Upper lobe of right lung (tissue), 1 donor: ENCODE data around the gene OR6C75. TPM values are rescaled to one million over a fixed set of nuclear protein-coding genes. Genes with fewer than 3 reads are reported as not detected.
"Not testable (repeated sequence)": the region's sequence is repeated elsewhere in the genome, so short reads cannot be mapped to it uniquely, and the experiment has no call there.

ENCODE experiments used
- ATAC-seq: fragments of 200-7000 bp; cut with Tn5 transposase; one replicate; pipeline ENCODE4 v1.9.1; 2020; ENCODE audit warnings: mild to moderate bottlenecking, moderate library complexity
- DNase-seq: peaks from one replicate; pipeline ENCODE4 v3.0.0-alpha.2; 2020
- H3K27ac ChIP-seq: fragments of 200-600 bp; one replicate; pipeline ENCODE4 v1.8.0; 2022
- H3K27me3 ChIP-seq: fragments of 200-600 bp; one replicate; pipeline ENCODE4 v1.8.0; 2022; ENCODE audit warnings: mild to moderate bottlenecking
- H3K36me3 ChIP-seq: fragments of 200-600 bp; one replicate; pipeline ENCODE4 v1.8.0; 2022
- H3K4me1 ChIP-seq: fragments of 200-600 bp; one replicate; pipeline ENCODE4 v1.8.0; 2022
- H3K4me3 ChIP-seq: fragments of 200-600 bp; one replicate; pipeline ENCODE4 v1.8.0; 2022; ENCODE audit warnings: mild to moderate bottlenecking
- H3K9me3 ChIP-seq: fragments of 200-600 bp; one replicate; pipeline ENCODE4 v1.8.0; 2022
- intact Hi-C: fragments of 100-400 bp; cut with DNase I; formaldehyde crosslinking; loops from one replicate; pipeline ENCODE4 v1.11.0; 2022
- long read RNA-seq: library from polyadenylated mRNA; unstranded; transcript quantifications from one replicate; pipeline ENCODE4 v2.0.0, GENCODE V29; 2021
- total RNA-seq: library from RNA; stranded (reverse); fragmentation: NEBNext Ultra II Directional; extraction: Animal tissue kit (Norgen Biotek cat#: 25700); gene quantifications from one replicate; pipeline ENCODE4 v1.2.1, GENCODE V29; 2021
- TF ChIP-seq, protein P1 (sequence below): fragments of 200-600 bp; IDR thresholded peaks from one replicate; pipeline ENCODE4 v1.8.0; 2022; ENCODE audit warnings: antibody characterized with exemption
- donor health status: DM: no; HTN: yes; CAD: no; lungs with severe emphysema.

OR6C75 gene
- not detected for total RNA-seq
- long read RNA-seq = 0 reads

DNA sequence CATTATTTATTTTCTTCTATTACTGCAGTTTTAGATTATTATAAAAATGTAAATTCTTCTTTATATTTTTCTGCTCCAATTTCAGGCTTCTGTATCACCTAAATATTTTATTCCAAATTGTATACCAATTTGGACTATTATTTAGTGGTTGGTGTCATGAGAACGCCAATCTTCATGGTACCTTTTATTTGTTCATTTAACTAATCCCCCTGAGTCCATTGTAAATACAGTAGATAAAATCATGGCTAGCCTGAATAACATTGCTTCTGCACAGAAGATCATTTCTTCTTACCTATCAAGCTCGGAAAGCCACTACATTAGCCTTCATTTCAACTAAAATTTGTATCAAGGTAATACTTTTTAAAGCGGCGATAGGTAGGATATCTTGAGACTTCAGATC, at the start of gene OR6C75:
Gene OR6C75 (plus strand): TSS at position 301 of the 400 bp plus-strand sequence. CDS start 2,136 bp downstream, outside the sequence.
- TF ChIP-seq, protein P1, sequence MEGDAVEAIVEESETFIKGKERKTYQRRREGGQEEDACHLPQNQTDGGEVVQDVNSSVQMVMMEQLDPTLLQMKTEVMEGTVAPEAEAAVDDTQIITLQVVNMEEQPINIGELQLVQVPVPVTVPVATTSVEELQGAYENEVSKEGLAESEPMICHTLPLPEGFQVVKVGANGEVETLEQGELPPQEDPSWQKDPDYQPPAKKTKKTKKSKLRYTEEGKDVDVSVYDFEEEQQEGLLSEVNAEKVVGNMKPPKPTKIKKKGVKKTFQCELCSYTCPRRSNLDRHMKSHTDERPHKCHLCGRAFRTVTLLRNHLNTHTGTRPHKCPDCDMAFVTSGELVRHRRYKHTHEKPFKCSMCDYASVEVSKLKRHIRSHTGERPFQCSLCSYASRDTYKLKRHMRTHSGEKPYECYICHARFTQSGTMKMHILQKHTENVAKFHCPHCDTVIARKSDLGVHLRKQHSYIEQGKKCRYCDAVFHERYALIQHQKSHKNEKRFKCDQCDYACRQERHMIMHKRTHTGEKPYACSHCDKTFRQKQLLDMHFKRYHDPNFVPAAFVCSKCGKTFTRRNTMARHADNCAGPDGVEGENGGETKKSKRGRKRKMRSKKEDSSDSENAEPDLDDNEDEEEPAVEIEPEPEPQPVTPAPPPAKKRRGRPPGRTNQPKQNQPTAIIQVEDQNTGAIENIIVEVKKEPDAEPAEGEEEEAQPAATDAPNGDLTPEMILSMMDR = no peak
- no peaks in the 10 kb centered on the region for H3K9me3 ChIP-seq

DNA sequence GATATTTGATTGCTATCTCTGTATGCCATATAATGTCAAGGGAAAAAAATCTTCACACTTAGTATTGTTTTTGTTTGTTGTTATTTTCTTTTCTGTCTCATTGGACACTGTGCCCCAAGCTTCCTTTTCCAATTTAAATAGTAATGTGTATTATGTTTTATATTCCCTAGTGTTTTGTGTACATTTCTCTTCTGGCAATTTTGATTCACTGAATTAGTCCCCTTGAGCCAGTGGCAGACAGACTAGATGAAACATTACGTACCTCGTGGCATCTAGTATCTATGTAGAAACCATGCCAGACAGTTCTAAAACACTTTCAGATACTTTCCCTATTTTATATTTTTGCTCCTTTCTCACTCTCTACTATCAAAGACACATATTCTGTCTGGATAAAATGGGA, 48.7 kb upstream of the OR6C75 start, which contains the start of gene OR6C1:
Gene OR6C1 (plus strand): TSS at position 301 of the 400 bp plus-strand sequence. CDS start 6,257 bp downstream, outside the sequence.
- TF ChIP-seq, protein P1 = no peak
- intact Hi-C loops = no loop called here
- Histone ChIP-seq H3K27me3 (no peaks in the 10 kb centered on the region), H3K36me3 (no peaks in the 10 kb centered on the region), H3K4me1 (no peaks in the 10 kb centered on the region), H3K4me3 (no peak within 1 kb of the TSS), H3K27ac (no peak within 1 kb of the TSS), H3K9me3 (no peaks in the 10 kb centered on the region)
- no peak for DNase-seq
- ATAC-seq = no peak

More for the DNA sequence above, at the start of gene OR6C75:
- H3K4me3 ChIP-seq = no peak within 1 kb of the TSS
- no peak for ATAC-seq
- no peak for DNase-seq
- intact Hi-C loops = no loop called here
- H3K4me1 ChIP-seq = no peaks in the 10 kb centered on the region
- H3K36me3 ChIP-seq = no peaks in the 10 kb centered on the region
- no peak within 1 kb of the TSS for H3K27ac ChIP-seq
- H3K27me3 ChIP-seq = no peaks in the 10 kb centered on the region

DNA sequence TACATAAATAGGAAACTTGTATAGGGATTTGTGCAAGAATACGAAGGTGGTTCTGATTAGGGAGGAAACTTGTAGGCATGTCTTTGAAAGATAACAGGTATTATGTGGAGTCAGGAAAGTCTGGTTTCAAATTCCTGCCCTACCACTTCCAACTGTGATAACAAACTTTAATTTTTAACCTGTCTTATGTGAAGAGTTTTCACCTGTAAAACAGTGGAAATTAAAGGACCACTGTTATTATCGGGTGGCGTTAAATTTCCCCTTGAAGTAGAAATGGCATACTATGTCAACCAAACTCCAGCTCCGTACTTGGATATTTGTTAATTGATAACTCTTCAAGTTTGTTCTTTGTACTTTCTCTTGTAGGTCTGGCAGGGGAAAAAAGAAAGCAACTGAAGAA, 42.6 kb upstream of the OR6C75 start:
- intact Hi-C loops = no loop called here
- DNase-seq (no peak), ATAC-seq (no peak)
- Histone ChIP-seq H3K4me3 (no peak overlapping the region), H3K4me1 (no peaks in the 10 kb centered on the region), H3K9me3 (no peaks in the 10 kb centered on the region), H3K27ac (no peak overlapping the region), H3K36me3 (no peaks in the 10 kb centered on the region), H3K27me3 (no peaks in the 10 kb centered on the region)
- TF ChIP-seq, protein P1 = no peak

DNA sequence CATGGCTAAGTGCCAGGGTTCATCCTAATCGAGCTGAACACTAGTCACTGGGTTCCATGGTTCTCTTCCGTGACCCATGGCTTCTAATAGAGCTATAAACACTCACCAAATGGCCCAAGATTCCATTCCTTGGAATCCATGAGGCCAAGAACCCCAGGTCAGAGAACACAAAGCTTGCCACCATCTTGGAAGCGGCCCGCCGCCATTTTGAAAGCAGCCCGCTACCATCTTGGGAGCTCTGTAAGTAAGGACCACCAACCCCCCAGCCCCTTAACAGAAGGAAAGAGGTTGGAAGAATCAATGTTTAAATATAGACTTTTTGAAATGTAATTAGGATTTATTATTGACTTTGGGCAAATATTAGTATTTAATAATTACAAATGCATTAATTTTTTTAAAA, 37.0 kb upstream of the OR6C75 start:
- H3K4me3 ChIP-seq, H3K27me3 ChIP-seq, H3K9me3 ChIP-seq, H3K4me1 ChIP-seq, DNase-seq, intact Hi-C loops, H3K27ac ChIP-seq, H3K36me3 ChIP-seq, ATAC-seq: not testable (repeated sequence)

DNA sequence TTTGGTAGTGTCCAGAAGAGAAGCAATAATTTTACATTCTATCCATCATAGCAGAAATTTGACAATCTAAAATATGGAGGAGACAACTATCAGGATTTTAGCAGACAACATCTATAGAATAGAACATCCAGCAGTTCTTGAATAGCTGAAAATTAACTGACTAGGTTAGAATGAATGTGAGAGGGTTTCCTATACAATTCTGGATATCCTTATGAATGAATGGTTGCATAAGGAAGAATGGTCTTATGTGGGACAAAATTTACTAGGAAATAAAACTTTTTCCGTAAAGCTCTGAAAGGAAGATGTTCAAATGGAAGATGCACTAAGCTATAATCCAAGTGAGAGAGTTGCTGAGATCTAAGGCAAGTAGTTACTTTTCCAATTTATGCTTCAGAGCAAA, 32.3 kb upstream of the OR6C75 start, which contains the start of gene OR6C3:
Gene OR6C3 (plus strand): TSS at position 301 of the 400 bp plus-strand sequence. CDS start 955 bp downstream, outside the sequence.
- H3K27me3 ChIP-seq = no peaks in the 10 kb centered on the region
- intact Hi-C loops = no loop called here
- DNase-seq (no peak), ATAC-seq (no peak)
- TF ChIP-seq, protein P1 = no peak
- no peak within 1 kb of the TSS for H3K27ac ChIP-seq
- H3K9me3 ChIP-seq = no peaks in the 10 kb centered on the region
- no peak within 1 kb of the TSS for H3K4me3 ChIP-seq
- no peaks in the 10 kb centered on the region for H3K36me3 ChIP-seq
- H3K4me1 ChIP-seq = no peaks in the 10 kb centered on the region

DNA sequence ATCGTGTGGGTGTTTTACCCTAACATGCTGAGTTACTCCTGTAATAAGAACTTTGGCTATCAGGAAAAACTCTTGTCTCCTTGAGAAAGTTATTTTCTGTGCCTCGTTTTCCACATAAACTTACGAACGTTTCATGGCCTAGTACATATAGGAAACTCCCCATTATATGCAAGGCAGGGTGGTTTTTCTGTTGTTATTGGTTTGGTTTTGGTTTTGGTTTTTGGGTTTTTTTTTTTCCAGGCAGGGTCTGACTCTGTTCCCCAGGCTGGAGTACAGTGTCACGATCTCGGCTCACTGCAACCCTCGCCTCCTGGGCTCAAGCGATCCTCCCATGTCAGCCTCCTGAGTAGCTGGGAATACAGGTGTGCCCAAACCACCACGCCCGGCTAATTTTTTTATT, 26.8 kb upstream of the OR6C75 start:
- no peak for ATAC-seq

DNA sequence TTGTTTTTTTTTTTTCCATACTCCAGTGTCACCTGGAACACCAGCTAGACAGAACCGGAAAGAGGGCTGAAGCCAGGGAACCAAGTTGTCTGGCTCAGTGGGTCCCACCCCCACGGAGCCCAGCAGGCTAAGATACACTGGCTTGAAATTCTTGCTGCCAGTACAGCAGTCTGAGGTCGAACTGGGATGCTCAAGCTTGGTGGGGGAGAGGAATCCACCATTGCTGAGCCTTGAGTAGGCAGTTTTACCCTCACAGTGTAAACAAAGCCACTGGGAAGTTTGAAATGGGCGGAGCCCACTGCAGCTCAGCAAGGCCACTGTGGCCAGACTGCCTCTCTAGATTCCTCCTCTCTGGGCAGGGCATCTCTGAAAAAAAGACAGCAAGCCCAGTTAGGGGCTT, 7.4 kb upstream of the OR6C75 start:
- H3K27me3 ChIP-seq, H3K36me3 ChIP-seq, intact Hi-C loops, H3K4me3 ChIP-seq, H3K27ac ChIP-seq, H3K9me3 ChIP-seq, ATAC-seq, DNase-seq, H3K4me1 ChIP-seq: not testable (repeated sequence)

More for the DNA sequence above, 26.8 kb upstream of the OR6C75 start:
- Histone ChIP-seq H3K9me3 (no peaks in the 10 kb centered on the region), H3K27me3 (no peaks in the 10 kb centered on the region), H3K4me1 (no peaks in the 10 kb centered on the region), H3K27ac (no peak overlapping the region), H3K4me3 (no peak overlapping the region), H3K36me3 (no peaks in the 10 kb centered on the region)
- intact Hi-C loops = no loop called here
- TF ChIP-seq, protein P1 = no peak
- no peak for DNase-seq
